ENCODE data around the gene MAN2B1.

The MAN2B1 gene

GRCh38 chr19:12610540-12611360, 55.8 kb downstream of the MAN2B1 start, which contains the start of the genes ZNF490 and ZNF791:
Gene ZNF490, minus strand, starts transcription at chr19:12610813. Its CDS starts 133 bp downstream, at chr19:12610680.
Gene ZNF791, plus strand, starts transcription at chr19:12610920. Its CDS starts 160 bp downstream, at chr19:12611080.
- no peaks in the 10 kb centered on the region for H3K9me3 ChIP-seq (ENCODE audit: insufficient read depth, low read depth, low read length)
- no peaks in the 10 kb centered on the region for H3K27me3 ChIP-seq (ENCODE audit: insufficient read depth, low read length)
- WGBS, result under 1% methylated on average over 60 of the region's 61 CpGs
- peaks cover 28% of the 10 kb centered on the region for H3K36me3 ChIP-seq (ENCODE audit: insufficient read depth, low read length)
- peak within 1 kb of the TSS; percentile 76 for H3K9ac ChIP-seq (ENCODE audit: low read depth, low read length)
- peak within 1 kb of the TSS; percentile 81 for H3K4me3 ChIP-seq (ENCODE audit: low read length)
- peaks cover 6% of the 10 kb centered on the region; the same call in 1 of the 2 replicates for H3K4me1 ChIP-seq (ENCODE audit: insufficient read depth, low read length)
- peak within 1 kb of the TSS; percentile 93 for H3K27ac ChIP-seq (ENCODE audit: low read depth, low read length)

GRCh38 chr19:12607631-12608030, 58.9 kb downstream of the MAN2B1 start:
- no peak overlapping the region for H3K9ac ChIP-seq (ENCODE audit: low read depth, low read length)
- H3K27ac ChIP-seq (ENCODE audit: low read depth, low read length), result no peak overlapping the region
- no peaks in the 10 kb centered on the region for H3K27me3 ChIP-seq (ENCODE audit: insufficient read depth, low read length)
- H3K36me3 ChIP-seq (ENCODE audit: insufficient read depth, low read length), result peaks cover 22% of the 10 kb centered on the region
- peaks cover 6% of the 10 kb centered on the region; the same call in 1 of the 2 replicates for H3K4me1 ChIP-seq (ENCODE audit: insufficient read depth, low read length)
- WGBS, result 93% methylated on average over 3 of the region's 3 CpGs
- no peak overlapping the region for H3K4me3 ChIP-seq (ENCODE audit: low read length)
- H3K9me3 ChIP-seq (ENCODE audit: insufficient read depth, low read depth, low read length), result no peaks in the 10 kb centered on the region

GRCh38 chr19:12606796-12607195, 59.7 kb downstream of the MAN2B1 start:
- Histone ChIP-seq H3K27ac (ENCODE audit: low read depth, low read length) (no peak overlapping the region), H3K4me3 (ENCODE audit: low read length) (no peak overlapping the region), H3K9me3 (ENCODE audit: insufficient read depth, low read depth, low read length) (no peaks in the 10 kb centered on the region), H3K9ac (ENCODE audit: low read depth, low read length) (no peak overlapping the region), H3K4me1 (ENCODE audit: insufficient read depth, low read length) (peaks cover 4% of the 10 kb centered on the region; the same call in 1 of the 2 replicates), H3K36me3 (ENCODE audit: insufficient read depth, low read length) (peaks cover 25% of the 10 kb centered on the region), H3K27me3 (ENCODE audit: insufficient read depth, low read length) (no peaks in the 10 kb centered on the region)
- WGBS, result 100% methylated on average over 1 of the region's 1 CpG

- Histone ChIP-seq H3K36me3 (ENCODE audit: insufficient read depth, low read length) (peaks cover 24% of the 10 kb centered on the region), H3K9ac (ENCODE audit: low read depth, low read length) (no peak overlapping the region), H3K9me3 (ENCODE audit: insufficient read depth, low read depth, low read length) (no peaks in the 10 kb centered on the region), H3K27ac (ENCODE audit: low read depth, low read length) (no peak overlapping the region), H3K4me3 (ENCODE audit: low read length) (no peak overlapping the region), H3K27me3 (ENCODE audit: insufficient read depth, low read length) (no peaks in the 10 kb centered on the region), H3K4me1 (ENCODE audit: insufficient read depth, low read length) (no peaks in the 10 kb centered on the region)
- 92% methylated on average over 1 of the region's 1 CpG for WGBS
Measured at GRCh38 chr19:12603714-12604113, 62.8 kb downstream of the MAN2B1 start.

- peaks cover 3% of the 10 kb centered on the region; the same call in 1 of the 2 replicates for H3K36me3 ChIP-seq (ENCODE audit: insufficient read depth, low read length)
- H3K4me1 ChIP-seq (ENCODE audit: insufficient read depth, low read length), result no peaks in the 10 kb centered on the region
- no peak overlapping the region for H3K9ac ChIP-seq (ENCODE audit: low read depth, low read length)
- H3K9me3 ChIP-seq (ENCODE audit: insufficient read depth, low read depth, low read length), result no peaks in the 10 kb centered on the region
- no peaks in the 10 kb centered on the region for H3K27me3 ChIP-seq (ENCODE audit: insufficient read depth, low read length)
- peak overlapping the region; percentile 56; the same call in 1 of the 2 replicates for H3K4me3 ChIP-seq (ENCODE audit: low read length)
- 87% methylated on average over 8 of the region's 11 CpGs for WGBS
- no peak overlapping the region for H3K27ac ChIP-seq (ENCODE audit: low read depth, low read length)
Measured at GRCh38 chr19:12597594-12597993, 68.9 kb downstream of the MAN2B1 start.

- Histone ChIP-seq H3K36me3 (ENCODE audit: insufficient read depth, low read length) (no peaks in the 10 kb centered on the region), H3K4me3 (ENCODE audit: low read length) (peak overlapping the region; percentile 56), H3K27me3 (ENCODE audit: insufficient read depth, low read length) (no peaks in the 10 kb centered on the region), H3K27ac (ENCODE audit: low read depth, low read length) (no peak overlapping the region), H3K4me1 (ENCODE audit: insufficient read depth, low read length) (no peaks in the 10 kb centered on the region), H3K9ac (ENCODE audit: low read depth, low read length) (peak overlapping the region; percentile 53), H3K9me3 (ENCODE audit: insufficient read depth, low read depth, low read length) (no peaks in the 10 kb centered on the region)
- WGBS, result 23% methylated on average over 38 of the region's 38 CpGs
Measured at GRCh38 chr19:12596927-12597548, 69.5 kb downstream of the MAN2B1 start.

Measured in HUES64 (cell line).